Left ventricle myocardium inferior (tissue), 1 donor: Measurements from ENCODE around the gene SH2D7. TPM values are rescaled to one million over a fixed set of nuclear protein-coding genes. Genes with fewer than 3 reads are reported as not detected.

Experiments
- DNase-seq: peaks from one replicate; pipeline ENCODE4 v3.0.0-alpha.2; 2020
- H3K27ac ChIP-seq: fragments of 200-600 bp; replicated peaks from 2 replicates; pipeline ENCODE4 v1.8.0; 2021
- H3K27me3 ChIP-seq: fragments of 200-600 bp; 2 replicates; pipeline ENCODE4 v1.8.0; 2021; ENCODE audit warnings: low read depth
- H3K36me3 ChIP-seq: fragments of 200-600 bp; 2 replicates; pipeline ENCODE4 v1.8.0; 2021
- H3K4me1 ChIP-seq: fragments of 200-600 bp; 2 replicates; pipeline ENCODE4 v1.8.0; 2021
- H3K4me3 ChIP-seq: fragments of 200-600 bp; 2 replicates; pipeline ENCODE4 v1.8.0; 2021; ENCODE audit warnings: mild to moderate bottlenecking, moderate library complexity
- H3K9me3 ChIP-seq: fragments of 200-600 bp; replicated peaks from 2 replicates; pipeline ENCODE4 v1.8.0; 2021
- CTCF ChIP-seq: fragments of 200-600 bp; IDR thresholded peaks from 2 replicates; pipeline ENCODE4 v1.8.0; 2021; ENCODE audit warnings: antibody characterized with exemption, mild to moderate bottlenecking, borderline replicate concordance
- intact Hi-C: fragments of 100-400 bp; cut with micrococcal nuclease; formaldehyde crosslinking; loops from one replicate; pipeline ENCODE4 v1.11.0; 2022
- total RNA-seq: library from RNA; stranded (reverse); fragmentation: NEBNext Ultra II Directional; extraction: Animal tissue kit (Norgen Biotek cat#: 25700); gene quantifications from one replicate; pipeline ENCODE4 v1.2.1, GENCODE V29; 2021
- donor health status: DM: no; HTN: yes; CAD: no; lungs with severe emphysema.

The SH2D7 gene
- total RNA-seq, 1 donor from 2014 or later, result not detected

GRCh38 chr15:78087951-78088772, 4.2 kb upstream of the SH2D7 start:
- H3K36me3 ChIP-seq, result no peaks in the 10 kb centered on the region
- H3K27ac ChIP-seq, result no peak overlapping the region
- H3K27me3 ChIP-seq, result no peaks in the 10 kb centered on the region
- intact Hi-C loops, result no loop called here
- no peak for DNase-seq
- no peak overlapping the region for H3K4me3 ChIP-seq
- H3K4me1 ChIP-seq, result peaks cover 25% of the 10 kb centered on the region
- no peaks in the 10 kb centered on the region for H3K9me3 ChIP-seq
- TF ChIP-seq CTCF, result no peak

GRCh38 chr15:78088773-78089080, 3.6 kb upstream of the SH2D7 start:
- no peaks in the 10 kb centered on the region for H3K27me3 ChIP-seq
- H3K36me3 ChIP-seq, result no peaks in the 10 kb centered on the region
- TF ChIP-seq CTCF, result no peak
- H3K4me3 ChIP-seq, result no peak overlapping the region
- no peak for DNase-seq
- H3K4me1 ChIP-seq, result peaks cover 31% of the 10 kb centered on the region
- H3K9me3 ChIP-seq, result no peaks in the 10 kb centered on the region
- no peak overlapping the region for H3K27ac ChIP-seq
- intact Hi-C loops, result no loop called here

GRCh38 chr15:78090422-78091063, 1.8 kb upstream of the SH2D7 start:
- Histone ChIP-seq H3K27me3 (no peaks in the 10 kb centered on the region), H3K4me1 (peaks cover 26% of the 10 kb centered on the region), H3K36me3 (no peaks in the 10 kb centered on the region), H3K27ac (no peak overlapping the region), H3K9me3 (no peaks in the 10 kb centered on the region), H3K4me3 (no peak overlapping the region)
- TF ChIP-seq CTCF, result no peak
- intact Hi-C loops, result no loop called here
- no peak for DNase-seq

- Histone ChIP-seq H3K4me3 (no peak overlapping the region), H3K27ac (peak overlapping the region; percentile 41), H3K36me3 (no peaks in the 10 kb centered on the region), H3K27me3 (no peaks in the 10 kb centered on the region), H3K4me1 (peaks cover 26% of the 10 kb centered on the region), H3K9me3 (no peaks in the 10 kb centered on the region)
- no peak for DNase-seq
- no peak for TF ChIP-seq CTCF
- intact Hi-C loops, result no loop called here
Observed at GRCh38 chr15:78093242-78094020, 1.1 kb downstream of the SH2D7 start.

GRCh38 chr15:78097667-78098066, 5.3 kb downstream of the SH2D7 start:
- TF ChIP-seq CTCF, result no peak
- Histone ChIP-seq H3K4me3 (no peak overlapping the region), H3K27me3 (no peaks in the 10 kb centered on the region), H3K4me1 (peaks cover 14% of the 10 kb centered on the region), H3K9me3 (no peaks in the 10 kb centered on the region), H3K36me3 (no peaks in the 10 kb centered on the region), H3K27ac (no peak overlapping the region)
- intact Hi-C loops, result no loop called here
- DNase-seq, result no peak
